D721Med (cell line): ENCODE data around the gene IFI27L1.

Experiments
- DNase-seq: peaks from one replicate; pipeline ENCODE4 v3.0.0; 2011; ENCODE audit warnings: low spot score; ENCODE audit not compliant: insufficient read length
- FAIRE-seq: peaks from 2 replicates; lab custom pipeline; 2011; peaks lifted over from hg19 to GRCh38; lab: Jason Lieb, UNC
- CTCF ChIP-seq: IDR thresholded peaks from 2 replicates; pipeline ENCODE4 v1.5.1; 2012; ENCODE audit warnings: mild to moderate bottlenecking, control low read depth; ENCODE audit not compliant: insufficient read depth; ENCODE audit errors: missing control alignments

The IFI27L1 gene

DNA sequence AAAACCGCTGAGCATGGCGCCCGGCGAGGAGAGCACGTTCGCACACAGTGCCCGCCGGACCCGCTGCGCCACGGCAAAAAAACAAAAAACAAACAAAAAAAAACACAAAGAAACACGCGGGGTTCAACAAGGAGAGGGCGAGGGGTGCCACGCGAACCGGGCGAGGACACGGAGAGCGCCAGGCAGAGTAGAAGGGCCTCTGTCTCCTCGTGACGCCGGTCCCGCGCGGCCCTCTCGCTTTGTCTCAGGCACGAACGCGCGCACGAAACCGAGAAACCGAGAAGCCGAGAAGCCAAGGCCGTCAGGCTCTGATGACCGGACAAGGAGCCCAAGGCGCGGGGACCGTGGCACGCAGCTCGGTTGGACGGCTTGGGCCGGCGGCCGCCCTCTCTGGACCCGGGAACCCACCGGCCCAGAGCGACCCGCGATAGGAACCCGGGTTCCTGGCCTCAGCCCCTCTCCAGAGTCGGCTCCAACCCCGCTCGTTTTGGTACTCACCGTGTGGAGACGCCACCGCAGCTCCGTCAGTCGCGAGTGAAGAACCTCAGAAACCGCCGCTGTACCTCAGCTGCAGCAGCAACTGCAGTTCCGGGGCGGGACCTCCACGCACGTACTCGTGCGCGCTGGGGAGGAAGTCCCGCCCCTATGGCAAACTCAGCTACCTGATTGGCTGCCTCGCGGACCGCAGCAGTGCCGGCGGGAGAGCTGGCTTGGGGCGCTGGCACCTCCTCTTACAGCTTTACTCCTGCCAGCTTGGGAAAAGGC lies at the start of gene IFI27L1, which contains the start of gene DDX24:
TSS of gene IFI27L1 (plus strand) at position 690 of the 765 bp plus-strand sequence. CDS start 15,628 bp downstream, outside the sequence.
TSS of gene DDX24 (minus strand) at position 582 of the 765 bp plus-strand sequence. CDS start 1,460 bp downstream, outside the sequence.
- TF ChIP-seq CTCF, result no peak
- no peak for FAIRE-seq

GRCh38 chr14:94031883-94032279 lies 49.2 kb upstream of the IFI27L1 start:
- FAIRE-seq (no peak), DNase-seq (no peak)
- TF ChIP-seq CTCF, result no peak

More for the DNA sequence above, at the start of gene IFI27L1, which contains the start of gene DDX24:
- peak; percentile 83 for DNase-seq

GRCh38 chr14:94034886-94035285 lies 46.2 kb upstream of the IFI27L1 start:
- FAIRE-seq (no peak), DNase-seq (no peak)
- no peak for TF ChIP-seq CTCF

GRCh38 chr14:94036313-94037167 lies 44.6 kb upstream of the IFI27L1 start:
- DNase-seq, result peak; percentile 81
- TF ChIP-seq CTCF, result peak; percentile 67
- peak; percentile 41 for FAIRE-seq

GRCh38 chr14:94037954-94038353 lies 43.2 kb upstream of the IFI27L1 start:
- no peak for TF ChIP-seq CTCF
- no peak for DNase-seq
- no peak for FAIRE-seq

DNA sequence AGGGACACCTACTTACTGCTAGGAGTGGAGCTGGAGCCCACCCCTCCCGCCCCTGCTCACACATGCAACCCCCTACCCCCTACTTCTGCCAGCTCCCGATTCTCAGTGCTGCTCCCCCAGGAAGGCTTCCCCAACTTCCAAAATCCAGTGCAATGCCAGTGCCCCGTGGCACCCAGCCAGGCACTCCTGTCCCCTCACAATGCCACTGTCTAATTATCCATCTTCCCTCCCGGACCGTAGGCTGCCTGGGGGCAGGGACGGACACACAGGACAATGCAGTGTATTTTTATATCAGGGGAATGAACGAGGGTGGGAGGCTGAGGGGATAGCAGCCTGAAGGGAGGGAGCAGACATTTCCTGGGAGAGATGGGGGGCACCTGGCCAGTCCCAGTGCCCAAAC lies 42.6 kb upstream of the IFI27L1 start:
- no peak for FAIRE-seq
- DNase-seq, result no peak
- TF ChIP-seq CTCF, result no peak
